Thyroid gland (tissue), 4 donors: ENCODE results near the gene GPRC6A. TPM values are rescaled to one million over a fixed set of nuclear protein-coding genes. Genes with fewer than 3 reads are reported as not detected.
A peak's percentile ranks its signal among the peaks of the same experiment; 100 is the strongest.

Experiments used
- DNase-seq, 2 donors: peaks; one replicate each; pipeline ENCODE4 v3.0.0-alpha.2; 2019
- H3K27ac ChIP-seq, 3 donors: fragments of 200-600 bp; sonication (generic); 1 replicate in 2 of 3; 2 replicates in 1 of 3; pipeline ENCODE4 v1.5.1; 2016 to 2019; ENCODE audit warnings: mild to moderate bottlenecking in 1 of 3, moderate library complexity in 1 of 3
- H3K27me3 ChIP-seq: fragments of 200-600 bp; sonication (generic); one replicate; pipeline ENCODE4 v1.5.1; 2019
- H3K36me3 ChIP-seq, 2 donors: fragments of 200-600 bp; sonication (generic); one replicate each; pipeline ENCODE4 v1.5.1; 2016 to 2019
- H3K4me1 ChIP-seq, 2 donors: fragments of 200-600 bp; sonication (generic); one replicate each; pipeline ENCODE4 v1.5.1; 2017 to 2019
- H3K4me3 ChIP-seq, 3 donors: fragments of 200-600 bp; sonication (generic); replicated peaks in 1 of 3; 1 replicate in 2 of 3; 2 replicates in 1 of 3; pipeline ENCODE4 v1.5.1; 2016; ENCODE audit warnings: mild to moderate bottlenecking in 1 of 3
- H3K9me3 ChIP-seq: fragments of 200-600 bp; sonication (generic); one replicate; pipeline ENCODE4 v1.5.1; 2017
- CTCF ChIP-seq, 6 experiments: fragments of 200-600 bp in 3 of 6; fragments of 450-650 bp in 3 of 6; sonication (generic) in 3 of 6; IDR thresholded peaks; one replicate each; pipeline ENCODE4 v1.5.1; 2016 to 2019; ENCODE audit warnings: antibody characterized with exemption in 6 of 6, mild to moderate bottlenecking in 2 of 6, inconsistent platforms in 1 of 6, moderate library complexity in 1 of 6
- POLR2A ChIP-seq, 2 donors: fragments of 450-650 bp; IDR thresholded peaks; one replicate each; pipeline ENCODE4 v1.6.1; 2017; ENCODE audit warnings: antibody characterized with exemption in 2 of 2, mild to moderate bottlenecking in 2 of 2, moderate library complexity in 1 of 2
- WGBS, 2 donors: methylation state at CpG; one replicate each; pipeline ENCODE4 v1.1.5; 2017; 5-methylcytosine and 5-hydroxymethylcytosine counted together
- intact Hi-C: fragments of 100-400 bp; cut with DNase I; formaldehyde crosslinking; loops from one replicate; pipeline ENCODE4 v1.15.1; 2023
- total RNA-seq, 4 donors: library from RNA; depleted of rRNA; stranded (reverse); fragments of >200 nt; gene quantifications; one replicate each; pipeline ENCODE4 v1.2.3, GENCODE V29; 2016

Gene GPRC6A
- total RNA-seq, 4 donors from 2014 or later = not detected

- no peak for DNase-seq
- Histone ChIP-seq H3K27ac (no peak overlapping the region), H3K36me3 (no peaks in the 10 kb centered on the region), H3K4me3 (no peak overlapping the region), H3K9me3 (no peaks in the 10 kb centered on the region), H3K27me3 (no peaks in the 10 kb centered on the region), H3K4me1 (peaks cover 3 to 8% of the 10 kb centered on the region in 2 donors)
- intact Hi-C loops = no loop called here
- no peak for TF ChIP-seq CTCF (IDR thresholded peaks at IDR 0.05)
- no peak for TF ChIP-seq POLR2A (IDR thresholded peaks at IDR 0.05)
- WGBS, 2 donors = 82 to 84% methylated on average over 5 of the region's 5 CpGs
Observed at GRCh38 chr6:116766506-116767176, 62.2 kb downstream of the GPRC6A start.

- DNase-seq = peak; percentile 11 to 17
- H3K4me3 ChIP-seq = peak within 1 kb of the TSS; percentile 20 to 45 (median 44)
- H3K9me3 ChIP-seq = no peaks in the 10 kb centered on the region
- peaks cover 3 to 8% of the 10 kb centered on the region in 2 donors for H3K4me1 ChIP-seq
- peak within 1 kb of the TSS in 2 of 3 donors; percentile 45 to 68 for H3K27ac ChIP-seq
- H3K27me3 ChIP-seq = no peaks in the 10 kb centered on the region
- no peaks in the 10 kb centered on the region for H3K36me3 ChIP-seq
- intact Hi-C loops = no loop called here
- TF ChIP-seq POLR2A (IDR thresholded peaks at IDR 0.05) = no peak
- peak in 1 of 6 experiments; percentile 4 for TF ChIP-seq CTCF (IDR thresholded peaks at IDR 0.05)
- 2% methylated on average over 40 to 53 of the region's 89 CpGs for WGBS, 2 donors
Observed at GRCh38 chr6:116764961-116765841, 63.7 kb downstream of the GPRC6A start, which contains the start of gene FAM162B. Gene FAM162B, minus strand, starts transcription at chr6:116765719. Its CDS starts 143 bp downstream, at chr6:116765576.

- H3K4me3 ChIP-seq = peak overlapping the region; percentile 20 to 45 (median 44)
- TF ChIP-seq POLR2A (IDR thresholded peaks at IDR 0.05) (no peak), CTCF (IDR thresholded peaks at IDR 0.05) (no peak)
- H3K36me3 ChIP-seq = no peaks in the 10 kb centered on the region
- peak in 1 of 2 donors; percentile 5 for DNase-seq
- 54 to 70% methylated on average over 4 to 7 of the region's 19 CpGs for WGBS, 2 donors
- intact Hi-C loops = no loop called here
- peaks cover 3 to 8% of the 10 kb centered on the region in 2 donors for H3K4me1 ChIP-seq
- H3K9me3 ChIP-seq = no peaks in the 10 kb centered on the region
- H3K27ac ChIP-seq = peak overlapping the region in 2 of 3 donors; percentile 45 to 68
- no peaks in the 10 kb centered on the region for H3K27me3 ChIP-seq
Observed at GRCh38 chr6:116764629-116764960, 64.3 kb downstream of the GPRC6A start.

GRCh38 chr6:116763906-116764628 lies 64.8 kb downstream of the GPRC6A start:
- peak overlapping the region in 1 of 3 donors; percentile 68 for H3K27ac ChIP-seq
- H3K9me3 ChIP-seq = no peaks in the 10 kb centered on the region
- peak overlapping the region in 1 of 3 donors; percentile 45 for H3K4me3 ChIP-seq
- peaks cover 3 to 8% of the 10 kb centered on the region in 2 donors for H3K4me1 ChIP-seq
- 81 to 85% methylated on average over 11 of the region's 11 CpGs for WGBS, 2 donors
- TF ChIP-seq POLR2A (IDR thresholded peaks at IDR 0.05) = no peak
- no peak for TF ChIP-seq CTCF (IDR thresholded peaks at IDR 0.05)
- H3K27me3 ChIP-seq = no peaks in the 10 kb centered on the region
- no peaks in the 10 kb centered on the region for H3K36me3 ChIP-seq
- intact Hi-C loops = no loop called here
- no peak for DNase-seq
